B cell (primary cell): Measurements from ENCODE around the gene NUP155. TPM values are rescaled to one million over a fixed set of nuclear protein-coding genes. Genes with fewer than 3 reads are reported as not detected.

Experiments used
- ATAC-seq: fragments of 200-7000 bp; cut with Tn5 transposase; one replicate; pipeline ENCODE4 v1.10.0; 2021; ENCODE audit warnings: low read depth, mild to moderate bottlenecking, moderate number of reproducible peaks, moderate library complexity
- CTCF ChIA-PET: fragments of 350-600 bp; sonication (Branson Sonifier 250); formaldehyde crosslinking; loops from one replicate; lab custom pipeline; 2021; ENCODE audit warnings: antibody characterized with exemption, inconsistent platforms; lab: Charles Lee
- POLR2A ChIA-PET: fragments of 350-600 bp; sonication (Branson Sonifier 250); formaldehyde crosslinking; loops from one replicate; lab custom pipeline; 2021; ENCODE audit warnings: antibody characterized with exemption; lab: Charles Lee
- DNase-seq: peaks from one replicate; pipeline ENCODE4 v3.0.0; 2013
- H2AFZ ChIP-seq: 2 replicates; pipeline ENCODE4 v1.6.1; 2012; ENCODE audit warnings: mild to moderate bottlenecking, low read depth, low read length; ENCODE audit not compliant: insufficient read depth, poor library complexity, severe bottlenecking
- H3K27ac ChIP-seq, 2 donors: 1 replicate in 1 of 2; 2 replicates in 1 of 2; pipeline ENCODE4 v1.5.1; 2012 to 2013; ENCODE audit warnings: low read length in 2 of 2, mild to moderate bottlenecking in 2 of 2, moderate library complexity in 1 of 2
- H3K27me3 ChIP-seq, 4 experiments: fragments of 200-600 bp in 1 of 4; sonication (generic) in 1 of 4; replicated peaks in 1 of 4; 1 replicate in 2 of 4; 2 replicates in 2 of 4; pipeline versions ENCODE4 v1.6.1 to v1.7.0; 2013 to 2016; ENCODE audit warnings: low read length in 3 of 4, mild to moderate bottlenecking in 2 of 4, mixed read lengths in 1 of 4, moderate library complexity in 1 of 4; ENCODE audit not compliant: insufficient read depth in 4 of 4, control insufficient read depth in 3 of 4; ENCODE audit errors: control extremely low read depth in 1 of 4
- H3K36me3 ChIP-seq, 2 experiments: replicated peaks in 1 of 2; 1 replicate in 1 of 2; 2 replicates in 1 of 2; pipeline versions ENCODE4 v1.6.1 to v1.7.1; 2013; ENCODE audit warnings: low read length in 1 of 2; ENCODE audit not compliant: insufficient read depth in 2 of 2, control insufficient read depth in 1 of 2; ENCODE audit errors: control extremely low read depth in 1 of 2, extremely low read depth in 1 of 2
- H3K4me1 ChIP-seq, 2 donors: fragments of 200-600 bp in 1 of 2; sonication (generic) in 1 of 2; 1 replicate in 1 of 2; 2 replicates in 1 of 2; pipeline versions ENCODE4 v1.5.1 to v1.6.1; 2013 to 2017; ENCODE audit warnings: low read length in 2 of 2; ENCODE audit not compliant: control insufficient read depth in 2 of 2, insufficient read depth in 2 of 2
- H3K4me2 ChIP-seq: replicated peaks from 2 replicates; pipeline ENCODE3; 2012; ENCODE audit warnings: mild to moderate bottlenecking, low read depth, low read length; ENCODE audit not compliant: poor library complexity, severe bottlenecking
- H3K4me3 ChIP-seq, 5 experiments: fragments of 200-600 bp in 1 of 5; sonication (generic) in 1 of 5; 1 replicate in 3 of 5; 2 replicates in 2 of 5; pipeline versions ENCODE4 v1.5.1 to v1.7.0; 2011 to 2016; ENCODE audit warnings: low read length in 4 of 5, mild to moderate bottlenecking in 4 of 5, low read depth in 2 of 5, control low read depth in 1 of 5, moderate library complexity in 1 of 5; ENCODE audit not compliant: insufficient read depth in 1 of 5; ENCODE audit errors: control extremely low read depth in 1 of 5, extremely low read depth in 1 of 5
- H3K79me2 ChIP-seq: fragments of 200-600 bp; sonication (generic); one replicate; pipeline ENCODE4 v1.6.0; 2016; ENCODE audit warnings: low read length; ENCODE audit not compliant: control insufficient read depth, insufficient read depth
- H3K9ac ChIP-seq: fragments of 200-600 bp; sonication (generic); 2 replicates; pipeline ENCODE4 v1.6.1; 2017; ENCODE audit warnings: mild to moderate bottlenecking, low read length, moderate library complexity
- H3K9me3 ChIP-seq, 3 donors: one replicate each; pipeline versions ENCODE4 v1.6.1 to v1.7.1; 2013; ENCODE audit warnings: low read length in 2 of 3; ENCODE audit not compliant: control insufficient read depth in 2 of 3, insufficient read depth in 1 of 3; ENCODE audit errors: control extremely low read depth in 1 of 3
- H4K20me1 ChIP-seq: 2 replicates; pipeline ENCODE4 v1.6.0; 2012; ENCODE audit warnings: mild to moderate bottlenecking, low read length; ENCODE audit not compliant: insufficient read depth, control insufficient read depth, poor library complexity, severe bottlenecking
- H3K27ac Mint-ChIP-seq: one replicate; pipeline ENCODE4 v1.8.0; 2021; ENCODE audit warnings: mixed read lengths
- H3K27me3 Mint-ChIP-seq: one replicate; pipeline ENCODE4 v1.8.0; 2021; ENCODE audit warnings: mixed read lengths
- H3K4me1 Mint-ChIP-seq: one replicate; pipeline ENCODE4 v1.8.0; 2021; ENCODE audit warnings: mixed read lengths
- H3K4me3 Mint-ChIP-seq: one replicate; pipeline ENCODE4 v1.8.0; 2021; ENCODE audit warnings: mixed read lengths
- H3K9me3 Mint-ChIP-seq: one replicate; pipeline ENCODE4 v1.8.0; 2022; ENCODE audit warnings: mixed read lengths; ENCODE audit not compliant: insufficient read depth
- EZH2 ChIP-seq: IDR thresholded peaks from 2 replicates; pipeline ENCODE4 v1.6.1; 2012; ENCODE audit warnings: borderline replicate concordance, low read depth, mild to moderate bottlenecking, moderate library complexity, low read length; ENCODE audit not compliant: insufficient read depth, poor library complexity, severe bottlenecking
- WGBS: methylation state at CpG from one replicate; pipeline ENCODE4 v1.1.5; 2013; ENCODE audit warnings: missing lambda C conversion rate; ENCODE audit not compliant: insufficient coverage; 5-methylcytosine and 5-hydroxymethylcytosine counted together
- intact Hi-C: fragments of 100-400 bp; cut with micrococcal nuclease; formaldehyde crosslinking; loops from one replicate; pipeline ENCODE4 v1.10.0; 2022
- polyA plus RNA-seq: library from polyadenylated mRNA; depleted of rRNA; stranded (reverse); fragments of >200 nt; gene quantifications from 2 replicates; pipeline ENCODE4 v1.2.3, GENCODE V29; 2012
- total RNA-seq, 2 donors: library from RNA; stranded (reverse); fragments of 120-200 nt in 1 of 2; gene quantifications; 1 replicate in 1 of 2; 2 replicates in 1 of 2; pipeline versions ENCODE4 v1.2.3 to v1.2.4, GENCODE V29; 2013 to 2022
- TF ChIP-seq, protein P1 (sequence below): fragments of 200-600 bp; IDR thresholded peaks from one replicate; pipeline ENCODE4 v1.8.0; 2022; ENCODE audit warnings: antibody characterized with exemption, mild to moderate bottlenecking

The NUP155 gene
- total and polyA plus RNA-seq, 2 donors (not counting 1 experiment from before 2014, with no cell fraction given): 6.0 to 33.8 TPM

DNA sequence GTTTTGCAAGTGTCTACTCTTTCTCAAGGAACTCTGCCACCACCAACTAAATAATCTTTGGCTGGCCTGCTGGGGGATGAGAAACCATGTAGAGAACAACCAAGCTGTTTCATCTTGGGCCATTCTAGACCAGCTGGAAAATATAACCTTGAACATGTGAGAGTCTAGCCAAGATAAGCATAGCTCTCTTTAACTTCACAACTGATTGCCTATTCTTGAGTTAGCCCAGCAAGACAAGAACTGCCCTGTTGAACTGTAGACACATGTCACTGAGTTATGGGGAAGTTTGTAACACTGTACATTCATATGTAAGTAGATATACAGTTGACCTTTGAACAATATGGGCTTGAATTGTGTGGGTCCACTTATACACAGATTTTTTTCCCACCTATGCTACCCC lies 44.4 kb downstream of the NUP155 start:
- no peaks in the 10 kb centered on the region for H3K4me1 Mint-ChIP-seq
- no peaks in the 10 kb centered on the region for H3K27me3 Mint-ChIP-seq
- H3K27ac ChIP-seq: no peak overlapping the region
- ChIA-PET POLR2A (no interaction called here), CTCF (no interaction called here)
- no peak overlapping the region for H2AFZ ChIP-seq
- H3K9ac ChIP-seq: no peak overlapping the region
- no peak overlapping the region for H3K27ac Mint-ChIP-seq
- no peaks in the 10 kb centered on the region for H3K9me3 ChIP-seq
- no peak overlapping the region for H3K4me3 ChIP-seq
- no peaks in the 10 kb centered on the region for H4K20me1 ChIP-seq
- H3K4me2 ChIP-seq: no peak overlapping the region
- H3K9me3 Mint-ChIP-seq: no peaks in the 10 kb centered on the region
- H3K4me1 ChIP-seq: no peaks in the 10 kb centered on the region
- H3K79me2 ChIP-seq: no peaks in the 10 kb centered on the region
- ATAC-seq: no peak
- no peak for DNase-seq
- H3K36me3 ChIP-seq: peaks cover 18 to 80% of the 10 kb centered on the region in 2 experiments
- intact Hi-C loops: no loop called here
- no peak overlapping the region for H3K4me3 Mint-ChIP-seq
- no peaks in the 10 kb centered on the region for H3K27me3 ChIP-seq
- no peak for TF ChIP-seq EZH2
- TF ChIP-seq, protein P1, sequence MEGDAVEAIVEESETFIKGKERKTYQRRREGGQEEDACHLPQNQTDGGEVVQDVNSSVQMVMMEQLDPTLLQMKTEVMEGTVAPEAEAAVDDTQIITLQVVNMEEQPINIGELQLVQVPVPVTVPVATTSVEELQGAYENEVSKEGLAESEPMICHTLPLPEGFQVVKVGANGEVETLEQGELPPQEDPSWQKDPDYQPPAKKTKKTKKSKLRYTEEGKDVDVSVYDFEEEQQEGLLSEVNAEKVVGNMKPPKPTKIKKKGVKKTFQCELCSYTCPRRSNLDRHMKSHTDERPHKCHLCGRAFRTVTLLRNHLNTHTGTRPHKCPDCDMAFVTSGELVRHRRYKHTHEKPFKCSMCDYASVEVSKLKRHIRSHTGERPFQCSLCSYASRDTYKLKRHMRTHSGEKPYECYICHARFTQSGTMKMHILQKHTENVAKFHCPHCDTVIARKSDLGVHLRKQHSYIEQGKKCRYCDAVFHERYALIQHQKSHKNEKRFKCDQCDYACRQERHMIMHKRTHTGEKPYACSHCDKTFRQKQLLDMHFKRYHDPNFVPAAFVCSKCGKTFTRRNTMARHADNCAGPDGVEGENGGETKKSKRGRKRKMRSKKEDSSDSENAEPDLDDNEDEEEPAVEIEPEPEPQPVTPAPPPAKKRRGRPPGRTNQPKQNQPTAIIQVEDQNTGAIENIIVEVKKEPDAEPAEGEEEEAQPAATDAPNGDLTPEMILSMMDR: no peak

DNA sequence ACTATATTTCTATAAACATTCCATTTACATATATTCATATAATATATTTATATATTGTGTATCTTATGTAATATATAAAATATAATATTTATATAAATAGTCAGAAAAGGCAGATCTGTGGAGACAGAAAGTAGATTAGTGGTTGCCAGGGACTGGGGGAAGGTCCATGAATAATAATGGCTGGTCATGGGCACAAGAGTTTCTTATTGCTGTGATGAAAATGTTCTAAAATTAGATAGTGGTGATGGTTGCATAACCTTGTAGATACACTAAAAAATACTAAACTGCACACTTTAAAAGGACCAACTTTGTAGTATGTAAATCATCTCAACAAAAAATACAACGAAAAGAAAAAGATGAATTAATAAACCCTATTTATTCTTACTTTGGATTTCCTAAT lies 47.3 kb downstream of the NUP155 start:
- Histone ChIP-seq H3K27ac (no peak overlapping the region), H3K36me3 (peaks cover 13 to 61% of the 10 kb centered on the region in 2 experiments), H3K27me3 (no peaks in the 10 kb centered on the region), H3K4me1 (no peaks in the 10 kb centered on the region), H3K79me2 (no peaks in the 10 kb centered on the region), H3K4me3 (no peak overlapping the region), H3K4me2 (no peak overlapping the region), H4K20me1 (no peaks in the 10 kb centered on the region), H2AFZ (no peak overlapping the region), H3K9me3 (no peaks in the 10 kb centered on the region), H3K9ac (no peak overlapping the region)
- ChIA-PET CTCF (no interaction called here), POLR2A (no interaction called here)
- DNase-seq (no peak), ATAC-seq (no peak)
- WGBS: no CpG with 5 or more reads among the region's 1 CpG
- Mint-ChIP-seq H3K4me1 (peaks cover 3% of the 10 kb centered on the region), H3K27ac (no peak overlapping the region), H3K4me3 (no peak overlapping the region), H3K9me3 (no peaks in the 10 kb centered on the region), H3K27me3 (no peaks in the 10 kb centered on the region)
- no peak for TF ChIP-seq EZH2
- TF ChIP-seq, protein P1: no peak
- intact Hi-C loops: no loop called here
